RWPE2 (cell line): ENCODE results near the gene DMD.
"Not testable (repeated sequence)": the region's sequence is repeated elsewhere in the genome, so short reads cannot be mapped to it uniquely, and the experiment has no call there.

Experiments
- ATAC-seq: fragments of 200-7000 bp; cut with Tn5 transposase; 3 replicates; pipeline ENCODE4 v1.9.1; 2021; ENCODE audit warnings: low read depth
- DNase-seq: peaks from one replicate; pipeline ENCODE4 v3.0.0-alpha.2; 2020; ENCODE audit warnings: low spot score
- H3K27ac ChIP-seq: fragments of 450-650 bp; 2 replicates; pipeline ENCODE4 v1.5.1; 2017; ENCODE audit warnings: mild to moderate bottlenecking; ENCODE audit not compliant: poor library complexity, severe bottlenecking
- H3K27me3 ChIP-seq: fragments of 250-450 bp; sonication (Bioruptor Pico); 2 replicates; pipeline ENCODE4 v1.5.1; 2021; ENCODE audit warnings: mild to moderate bottlenecking, moderate library complexity; ENCODE audit not compliant: insufficient read depth, poor library complexity, severe bottlenecking
- H3K36me3 ChIP-seq: fragments of 250-450 bp; sonication (Bioruptor Pico); 2 replicates; pipeline ENCODE4 v1.5.1; 2020; ENCODE audit warnings: low read depth, mild to moderate bottlenecking, moderate library complexity
- H3K4me1 ChIP-seq: fragments of 250-450 bp; sonication (Bioruptor Pico); 2 replicates; pipeline ENCODE4 v1.5.1; 2021; ENCODE audit warnings: mild to moderate bottlenecking, moderate library complexity; ENCODE audit not compliant: insufficient read depth, poor library complexity, severe bottlenecking
- H3K4me3 ChIP-seq: fragments of 250-450 bp; sonication (Bioruptor Pico); 2 replicates; pipeline ENCODE4 v1.5.1; 2021; ENCODE audit warnings: mild to moderate bottlenecking, moderate library complexity; ENCODE audit not compliant: severe bottlenecking
- H3K9me3 ChIP-seq: fragments of 250-450 bp; sonication (Bioruptor Pico); 2 replicates; pipeline ENCODE4 v1.5.1; 2021; ENCODE audit warnings: mild to moderate bottlenecking, moderate library complexity; ENCODE audit not compliant: severe bottlenecking
- TF ChIP-seq, protein P1 (sequence below): fragments of 450-650 bp; IDR thresholded peaks from one replicate; pipeline ENCODE4 v1.5.1; 2017; ENCODE audit warnings: mild to moderate bottlenecking, moderate library complexity; ENCODE audit not compliant: poor library complexity, severe bottlenecking

Gene DMD

DNA sequence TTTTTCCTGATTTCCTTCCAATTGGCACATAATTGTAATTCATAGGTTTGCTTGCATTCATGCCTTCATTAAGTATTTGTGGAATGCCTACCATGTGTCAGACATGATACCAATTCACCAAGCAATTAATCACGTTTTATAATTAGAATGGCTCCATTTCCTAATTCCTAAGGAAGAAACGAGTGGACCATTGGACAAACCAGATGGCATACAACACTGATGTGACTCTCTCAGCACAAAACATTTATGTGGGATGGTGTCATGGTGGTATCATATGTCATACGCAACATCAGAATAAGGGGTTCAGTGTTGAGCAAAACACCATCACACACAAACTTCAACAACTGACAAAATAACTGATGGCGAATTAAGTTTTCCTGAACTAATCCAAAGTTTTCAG, 502.8 kb downstream of the DMD start:
- H3K27ac ChIP-seq: no peak overlapping the region
- TF ChIP-seq, protein P1, sequence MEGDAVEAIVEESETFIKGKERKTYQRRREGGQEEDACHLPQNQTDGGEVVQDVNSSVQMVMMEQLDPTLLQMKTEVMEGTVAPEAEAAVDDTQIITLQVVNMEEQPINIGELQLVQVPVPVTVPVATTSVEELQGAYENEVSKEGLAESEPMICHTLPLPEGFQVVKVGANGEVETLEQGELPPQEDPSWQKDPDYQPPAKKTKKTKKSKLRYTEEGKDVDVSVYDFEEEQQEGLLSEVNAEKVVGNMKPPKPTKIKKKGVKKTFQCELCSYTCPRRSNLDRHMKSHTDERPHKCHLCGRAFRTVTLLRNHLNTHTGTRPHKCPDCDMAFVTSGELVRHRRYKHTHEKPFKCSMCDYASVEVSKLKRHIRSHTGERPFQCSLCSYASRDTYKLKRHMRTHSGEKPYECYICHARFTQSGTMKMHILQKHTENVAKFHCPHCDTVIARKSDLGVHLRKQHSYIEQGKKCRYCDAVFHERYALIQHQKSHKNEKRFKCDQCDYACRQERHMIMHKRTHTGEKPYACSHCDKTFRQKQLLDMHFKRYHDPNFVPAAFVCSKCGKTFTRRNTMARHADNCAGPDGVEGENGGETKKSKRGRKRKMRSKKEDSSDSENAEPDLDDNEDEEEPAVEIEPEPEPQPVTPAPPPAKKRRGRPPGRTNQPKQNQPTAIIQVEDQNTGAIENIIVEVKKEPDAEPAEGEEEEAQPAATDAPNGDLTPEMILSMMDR: no peak
- ATAC-seq: no peak

DNA sequence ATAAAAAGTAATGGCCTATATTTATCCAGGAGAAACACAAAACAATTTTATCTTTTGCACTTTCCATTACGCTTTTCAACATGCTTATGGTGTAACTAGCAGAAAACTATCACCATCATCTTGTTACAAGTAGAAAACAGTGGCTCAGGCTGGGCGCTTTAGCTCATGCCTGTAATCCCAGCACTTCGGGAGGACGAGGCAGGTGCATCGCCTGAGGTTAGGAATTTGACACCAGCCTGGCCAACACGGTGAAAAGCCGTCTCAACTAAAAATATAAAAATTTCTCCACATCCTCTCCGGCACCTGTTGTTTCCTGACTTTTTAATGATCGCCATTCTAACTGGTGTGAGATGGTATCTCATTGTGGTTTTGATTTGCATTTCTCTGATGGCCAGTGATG, 506.0 kb downstream of the DMD start:
- not testable (repeated sequence) for H3K4me3 ChIP-seq, H3K27me3 ChIP-seq, H3K4me1 ChIP-seq, H3K27ac ChIP-seq, ATAC-seq, H3K9me3 ChIP-seq, DNase-seq, H3K36me3 ChIP-seq

More for the DNA sequence above, 502.8 kb downstream of the DMD start:
- H3K9me3 ChIP-seq: no peaks in the 10 kb centered on the region
- no peaks in the 10 kb centered on the region for H3K36me3 ChIP-seq
- DNase-seq: no peak
- no peak overlapping the region for H3K4me3 ChIP-seq
- no peaks in the 10 kb centered on the region for H3K4me1 ChIP-seq
- no peaks in the 10 kb centered on the region for H3K27me3 ChIP-seq

DNA sequence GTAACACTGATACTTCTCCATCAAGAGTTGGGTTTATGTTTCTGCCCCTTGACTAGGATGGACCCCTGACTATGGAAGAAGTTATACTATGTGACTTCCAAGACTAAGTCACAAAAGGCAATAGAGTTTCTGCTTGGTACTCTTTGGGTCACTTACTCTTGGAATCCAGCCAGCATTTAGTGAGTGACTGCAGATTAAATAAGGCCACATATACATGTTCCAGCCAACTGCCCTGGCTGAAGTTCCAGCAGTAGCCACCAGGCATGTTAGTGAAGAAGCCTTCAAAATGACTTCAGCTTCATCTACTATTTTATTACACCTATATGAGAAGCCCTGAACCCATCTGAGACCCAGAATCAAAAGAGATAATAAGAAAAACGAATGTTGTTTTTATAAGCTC, 524.0 kb downstream of the DMD start:
- H3K27ac ChIP-seq: no peak overlapping the region
- TF ChIP-seq, protein P1: no peak
- DNase-seq: no peak

DNA sequence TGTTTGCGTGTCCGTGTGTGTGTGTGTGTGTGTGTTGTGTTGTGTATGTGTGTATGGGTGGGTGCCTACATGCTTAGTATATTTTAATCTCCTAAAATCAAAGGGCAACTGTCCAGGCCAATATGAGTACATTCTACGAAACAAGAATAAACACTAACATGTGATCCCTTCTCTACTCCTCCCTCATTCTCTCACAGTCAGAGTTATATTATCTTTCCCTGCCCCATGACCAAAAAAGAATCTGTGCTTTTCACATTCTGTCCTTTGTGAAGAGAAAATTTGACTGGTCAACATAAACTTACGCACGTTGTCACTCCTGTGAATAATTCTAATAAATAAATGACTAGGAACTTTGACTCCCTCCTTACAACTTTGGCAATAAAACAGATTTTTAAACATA, 532.9 kb downstream of the DMD start:
- DNase-seq: no peak
- TF ChIP-seq, protein P1: no peak
- no peak for ATAC-seq

More for the DNA sequence above, 524.0 kb downstream of the DMD start:
- no peak for ATAC-seq
- H3K27me3 ChIP-seq: no peaks in the 10 kb centered on the region
- no peaks in the 10 kb centered on the region for H3K4me1 ChIP-seq
- H3K36me3 ChIP-seq: no peaks in the 10 kb centered on the region
- H3K9me3 ChIP-seq: no peaks in the 10 kb centered on the region
- H3K4me3 ChIP-seq: no peak overlapping the region

DNA sequence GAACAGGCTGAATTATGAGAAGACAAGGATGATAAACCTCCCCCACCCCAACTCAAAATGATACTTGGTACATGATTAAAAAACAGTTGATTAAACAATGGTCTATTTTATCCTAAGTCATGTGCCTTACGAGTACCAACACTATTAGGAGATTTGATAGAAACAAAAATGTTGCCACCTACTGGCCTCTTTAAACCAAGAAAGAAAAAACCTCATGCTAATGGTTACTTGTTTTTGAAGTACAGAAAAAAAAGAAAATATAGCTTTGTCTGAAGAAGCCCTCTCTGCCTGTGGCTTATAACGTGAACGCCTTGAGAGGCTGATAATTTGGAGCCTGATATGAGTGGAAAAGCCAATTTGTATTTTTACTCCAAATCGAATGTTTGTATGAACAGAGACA, 538.2 kb downstream of the DMD start:
- ATAC-seq (no peak), DNase-seq (no peak)
- Histone ChIP-seq H3K4me3 (no peak overlapping the region), H3K4me1 (no peaks in the 10 kb centered on the region), H3K27me3 (no peaks in the 10 kb centered on the region), H3K36me3 (no peaks in the 10 kb centered on the region), H3K27ac (no peak overlapping the region), H3K9me3 (no peaks in the 10 kb centered on the region)
- TF ChIP-seq, protein P1: peak; percentile 26

More for the DNA sequence above, 532.9 kb downstream of the DMD start:
- no peaks in the 10 kb centered on the region for H3K27me3 ChIP-seq
- no peaks in the 10 kb centered on the region for H3K36me3 ChIP-seq
- H3K27ac ChIP-seq: no peak overlapping the region
- no peaks in the 10 kb centered on the region for H3K9me3 ChIP-seq
- H3K4me1 ChIP-seq: no peaks in the 10 kb centered on the region
- H3K4me3 ChIP-seq: no peak overlapping the region
